COLO668 (cell line): ENCODE measurements around the gene PADI3.

Experiments used
- DNase-seq: peaks from one replicate; lab custom pipeline; 2025; ENCODE audit not compliant: unreplicated experiment; lab: John Stamatoyannopoulos, UW

Gene PADI3

DNA sequence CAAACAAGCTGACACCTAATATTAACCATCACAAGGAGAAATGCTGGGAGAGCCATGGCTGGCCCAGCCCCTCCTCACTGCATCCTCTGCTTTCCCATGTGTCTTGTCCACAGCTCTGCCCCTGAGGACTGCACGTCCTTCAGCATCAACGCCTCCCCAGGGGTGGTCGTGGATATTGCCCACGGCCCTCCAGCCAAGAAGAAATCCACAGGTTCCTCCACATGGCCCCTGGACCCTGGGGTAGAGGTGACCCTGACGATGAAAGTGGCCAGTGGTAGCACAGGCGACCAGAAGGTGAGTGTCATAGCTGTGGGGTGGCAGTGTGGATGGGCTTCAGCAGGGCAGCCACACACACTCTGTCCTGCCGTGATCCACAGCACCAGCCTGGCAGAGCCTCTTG, 82.0 kb downstream of the PADI3 start:
- no peak for DNase-seq

- DNase-seq = no peak
Observed at GRCh38 chr1:17333081-17333480, 84.2 kb downstream of the PADI3 start.
